ENCODE measurements around the gene PPP1R18.
"Not testable (repeated sequence)": the region's sequence is repeated elsewhere in the genome, so short reads cannot be mapped to it uniquely, and the experiment has no call there.

The PPP1R18 gene

DNA sequence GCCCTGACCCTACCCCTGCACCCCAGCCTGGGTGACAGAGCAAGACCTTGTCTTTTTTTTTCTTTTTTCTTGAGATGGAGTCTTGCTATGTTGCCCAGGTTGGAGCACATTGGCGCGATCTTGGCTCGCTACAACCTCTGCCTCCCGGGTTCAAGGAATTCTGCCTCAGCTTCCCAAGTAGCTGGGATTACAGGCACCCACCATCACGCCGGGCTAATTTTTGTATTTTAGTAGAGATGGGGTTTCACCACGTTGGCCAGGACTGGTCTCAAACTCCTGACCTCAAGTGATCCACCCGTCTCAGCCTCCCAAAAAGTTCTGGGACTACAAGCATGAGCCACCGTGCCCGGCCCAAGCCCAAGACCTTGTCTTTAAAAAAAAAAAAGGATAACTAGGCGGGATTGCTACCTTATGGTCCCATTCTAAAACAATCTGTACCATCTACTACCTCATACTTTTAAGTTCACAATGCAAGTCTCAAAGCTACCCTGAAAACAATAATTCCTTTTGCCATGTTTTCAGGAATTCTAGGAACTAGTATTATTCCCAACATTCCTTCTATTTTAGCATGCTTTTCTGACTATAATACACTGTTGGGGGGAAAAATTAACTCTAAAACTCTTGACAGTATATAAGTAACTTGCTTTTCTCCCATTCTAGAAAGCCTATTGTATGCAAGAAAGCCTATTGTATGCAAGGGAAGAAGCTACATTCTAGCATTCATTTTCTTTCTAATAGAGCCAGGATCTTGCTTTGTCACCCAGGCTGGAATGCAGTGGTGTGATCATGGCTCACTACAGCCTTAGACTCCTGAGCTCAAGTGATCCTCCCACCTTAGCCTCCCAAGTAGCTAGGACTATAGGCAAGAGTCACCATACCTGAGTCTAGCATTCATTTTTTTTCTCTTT lies 40.3 kb upstream of the PPP1R18 start:
- TF ChIP-seq, protein P1, sequence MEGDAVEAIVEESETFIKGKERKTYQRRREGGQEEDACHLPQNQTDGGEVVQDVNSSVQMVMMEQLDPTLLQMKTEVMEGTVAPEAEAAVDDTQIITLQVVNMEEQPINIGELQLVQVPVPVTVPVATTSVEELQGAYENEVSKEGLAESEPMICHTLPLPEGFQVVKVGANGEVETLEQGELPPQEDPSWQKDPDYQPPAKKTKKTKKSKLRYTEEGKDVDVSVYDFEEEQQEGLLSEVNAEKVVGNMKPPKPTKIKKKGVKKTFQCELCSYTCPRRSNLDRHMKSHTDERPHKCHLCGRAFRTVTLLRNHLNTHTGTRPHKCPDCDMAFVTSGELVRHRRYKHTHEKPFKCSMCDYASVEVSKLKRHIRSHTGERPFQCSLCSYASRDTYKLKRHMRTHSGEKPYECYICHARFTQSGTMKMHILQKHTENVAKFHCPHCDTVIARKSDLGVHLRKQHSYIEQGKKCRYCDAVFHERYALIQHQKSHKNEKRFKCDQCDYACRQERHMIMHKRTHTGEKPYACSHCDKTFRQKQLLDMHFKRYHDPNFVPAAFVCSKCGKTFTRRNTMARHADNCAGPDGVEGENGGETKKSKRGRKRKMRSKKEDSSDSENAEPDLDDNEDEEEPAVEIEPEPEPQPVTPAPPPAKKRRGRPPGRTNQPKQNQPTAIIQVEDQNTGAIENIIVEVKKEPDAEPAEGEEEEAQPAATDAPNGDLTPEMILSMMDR (IDR thresholded peaks at IDR 0.05; ENCODE audit: low read depth, low read length): no peak
- H3K4me3 ChIP-seq (replicated peaks in 1 of 2; ENCODE audit: low read depth in 2 of 2, low read length in 2 of 2): no peak overlapping the region
- DNase-seq (ENCODE audit: low read depth in 2 of 2): peak in 1 of 2 donors; percentile 63

- TF ChIP-seq, protein P1 (IDR thresholded peaks at IDR 0.05; ENCODE audit: low read depth, low read length): no peak
- H3K4me3 ChIP-seq (replicated peaks in 1 of 2; ENCODE audit: low read depth in 2 of 2, low read length in 2 of 2): no peak overlapping the region
- peak; percentile 37 to 73 for DNase-seq (ENCODE audit: low read depth in 2 of 2)
Measured at GRCh38 chr6:30725713-30726505, 39.5 kb upstream of the PPP1R18 start.

GRCh38 chr6:30724906-30725667 lies 38.6 kb upstream of the PPP1R18 start:
- DNase-seq (ENCODE audit: low read depth in 2 of 2): peak in 1 of 2 donors; percentile 39
- TF ChIP-seq, protein P1 (IDR thresholded peaks at IDR 0.05; ENCODE audit: low read depth, low read length): no peak
- peak overlapping the region in 1 of 2 donors; percentile 10 for H3K4me3 ChIP-seq (replicated peaks in 1 of 2; ENCODE audit: low read depth in 2 of 2, low read length in 2 of 2)

DNA sequence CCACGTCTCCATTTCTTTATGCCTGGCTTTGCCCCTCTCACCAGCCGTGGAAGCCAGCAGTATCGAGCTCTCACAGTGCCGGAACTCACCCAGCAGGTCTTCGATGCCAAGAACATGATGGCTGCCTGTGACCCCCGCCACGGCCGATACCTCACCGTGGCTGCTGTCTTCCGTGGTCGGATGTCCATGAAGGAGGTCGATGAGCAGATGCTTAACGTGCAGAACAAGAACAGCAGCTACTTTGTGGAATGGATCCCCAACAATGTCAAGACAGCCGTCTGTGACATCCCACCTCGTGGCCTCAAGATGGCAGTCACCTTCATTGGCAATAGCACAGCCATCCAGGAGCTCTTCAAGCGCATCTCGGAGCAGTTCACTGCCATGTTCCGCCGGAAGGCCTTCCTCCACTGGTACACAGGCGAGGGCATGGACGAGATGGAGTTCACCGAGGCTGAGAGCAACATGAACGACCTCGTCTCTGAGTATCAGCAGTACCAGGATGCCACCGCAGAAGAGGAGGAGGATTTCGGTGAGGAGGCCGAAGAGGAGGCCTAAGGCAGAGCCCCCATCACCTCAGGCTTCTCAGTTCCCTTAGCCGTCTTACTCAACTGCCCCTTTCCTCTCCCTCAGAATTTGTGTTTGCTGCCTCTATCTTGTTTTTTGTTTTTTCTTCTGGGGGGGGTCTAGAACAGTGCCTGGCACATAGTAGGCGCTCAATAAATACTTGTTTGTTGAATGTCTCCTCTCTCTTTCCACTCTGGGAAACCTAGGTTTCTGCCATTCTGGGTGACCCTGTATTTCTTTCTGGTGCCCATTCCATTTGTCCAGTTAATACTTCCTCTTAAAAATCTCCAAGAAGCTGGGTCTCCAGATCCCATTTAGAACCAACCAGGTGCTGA lies 37.6 kb upstream of the PPP1R18 start:
- H3K4me3 ChIP-seq (replicated peaks in 1 of 2; ENCODE audit: low read depth in 2 of 2, low read length in 2 of 2): peak overlapping the region in 1 of 2 donors; percentile 95

DNA sequence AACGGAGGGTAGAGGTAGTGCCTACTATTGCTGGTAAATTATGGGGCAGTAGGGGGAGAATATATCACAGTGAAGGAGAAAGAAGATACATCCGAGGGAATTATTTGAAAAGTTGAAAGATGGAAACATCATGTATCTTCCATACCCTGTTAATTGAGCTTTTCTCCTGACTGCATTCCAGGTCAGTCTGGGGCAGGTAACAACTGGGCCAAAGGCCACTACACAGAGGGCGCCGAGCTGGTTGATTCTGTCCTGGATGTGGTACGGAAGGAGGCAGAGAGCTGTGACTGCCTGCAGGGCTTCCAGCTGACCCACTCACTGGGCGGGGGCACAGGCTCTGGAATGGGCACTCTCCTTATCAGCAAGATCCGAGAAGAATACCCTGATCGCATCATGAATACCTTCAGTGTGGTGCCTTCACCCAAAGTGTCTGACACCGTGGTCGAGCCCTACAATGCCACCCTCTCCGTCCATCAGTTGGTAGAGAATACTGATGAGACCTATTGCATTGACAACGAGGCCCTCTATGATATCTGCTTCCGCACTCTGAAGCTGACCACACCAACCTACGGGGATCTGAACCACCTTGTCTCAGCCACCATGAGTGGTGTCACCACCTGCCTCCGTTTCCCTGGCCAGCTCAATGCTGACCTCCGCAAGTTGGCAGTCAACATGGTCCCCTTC lies 36.9 kb upstream of the PPP1R18 start:
- DNase-seq (ENCODE audit: low read depth in 2 of 2): not testable (repeated sequence)
- peak overlapping the region in 1 of 2 donors; percentile 95 for H3K4me3 ChIP-seq (replicated peaks in 1 of 2; ENCODE audit: low read depth in 2 of 2, low read length in 2 of 2)

More for the DNA sequence above, 37.6 kb upstream of the PPP1R18 start:
- DNase-seq (ENCODE audit: low read depth in 2 of 2): peak in 1 of 2 donors; percentile 38

GRCh38 chr6:30722280-30723112 lies 36.1 kb upstream of the PPP1R18 start:
- peak overlapping the region; percentile 86 to 95 for H3K4me3 ChIP-seq (replicated peaks in 1 of 2; ENCODE audit: low read depth in 2 of 2, low read length in 2 of 2)
- TF ChIP-seq, protein P1 (IDR thresholded peaks at IDR 0.05; ENCODE audit: low read depth, low read length): peak; percentile 89
- DNase-seq (ENCODE audit: low read depth in 2 of 2): peak; percentile 82 to 83

GRCh38 chr6:30722025-30722279 lies 35.5 kb upstream of the PPP1R18 start:
- peak overlapping the region; percentile 86 to 95 for H3K4me3 ChIP-seq (replicated peaks in 1 of 2; ENCODE audit: low read depth in 2 of 2, low read length in 2 of 2)
- peak; percentile 50 to 66 for DNase-seq (ENCODE audit: low read depth in 2 of 2)

All from cardiac fibroblast (primary cell).